Iris pigment epithelial cell (primary cell): Measurements from ENCODE around the gene OGFR.

ENCODE experiments used
- DNase-seq: peaks from one replicate; pipeline ENCODE4 v3.0.0-alpha.2; 2011; ENCODE audit warnings: low read depth

The OGFR gene

GRCh38 chr20:62799873-62800272 lies 4.8 kb upstream of the OGFR start:
- no peak for DNase-seq

GRCh38 chr20:62800314-62801259 lies 4.0 kb upstream of the OGFR start:
- DNase-seq: no peak

DNA sequence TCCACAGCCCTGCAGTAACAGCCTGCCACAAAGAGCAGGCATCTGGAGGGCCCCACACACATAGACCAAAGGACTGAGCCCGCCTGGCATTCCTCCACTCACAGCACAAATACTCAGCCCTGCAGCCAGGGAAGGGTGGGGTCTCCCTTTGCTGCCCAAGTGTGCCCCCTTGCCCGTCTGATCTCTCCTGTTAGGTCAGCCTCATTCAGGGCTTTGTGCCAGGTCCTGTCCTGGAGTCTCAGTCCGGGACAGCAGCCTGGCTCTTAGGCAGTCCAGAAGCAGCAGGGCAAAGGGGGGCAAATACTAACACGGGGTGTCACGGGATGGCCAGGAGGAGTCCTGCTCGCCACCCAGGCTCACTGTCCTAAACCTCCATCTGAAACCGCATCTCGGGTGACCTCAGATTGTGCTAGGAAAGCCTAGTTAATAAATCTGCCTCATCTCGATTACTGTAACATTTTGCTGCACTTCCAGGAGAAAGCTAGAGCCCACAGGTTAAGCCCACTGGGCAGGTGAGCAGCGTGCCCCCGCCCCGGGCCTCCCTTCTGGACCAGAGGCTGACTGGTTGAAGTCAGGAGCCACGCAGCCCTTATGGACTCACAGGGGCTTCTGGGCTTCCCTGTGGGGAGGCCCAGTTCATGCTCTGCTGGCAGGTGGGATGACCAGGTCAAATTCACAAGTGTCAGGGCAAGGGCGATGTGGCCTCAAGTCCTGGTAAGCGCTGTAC lies 3.2 kb upstream of the OGFR start:
- DNase-seq: no peak

DNA sequence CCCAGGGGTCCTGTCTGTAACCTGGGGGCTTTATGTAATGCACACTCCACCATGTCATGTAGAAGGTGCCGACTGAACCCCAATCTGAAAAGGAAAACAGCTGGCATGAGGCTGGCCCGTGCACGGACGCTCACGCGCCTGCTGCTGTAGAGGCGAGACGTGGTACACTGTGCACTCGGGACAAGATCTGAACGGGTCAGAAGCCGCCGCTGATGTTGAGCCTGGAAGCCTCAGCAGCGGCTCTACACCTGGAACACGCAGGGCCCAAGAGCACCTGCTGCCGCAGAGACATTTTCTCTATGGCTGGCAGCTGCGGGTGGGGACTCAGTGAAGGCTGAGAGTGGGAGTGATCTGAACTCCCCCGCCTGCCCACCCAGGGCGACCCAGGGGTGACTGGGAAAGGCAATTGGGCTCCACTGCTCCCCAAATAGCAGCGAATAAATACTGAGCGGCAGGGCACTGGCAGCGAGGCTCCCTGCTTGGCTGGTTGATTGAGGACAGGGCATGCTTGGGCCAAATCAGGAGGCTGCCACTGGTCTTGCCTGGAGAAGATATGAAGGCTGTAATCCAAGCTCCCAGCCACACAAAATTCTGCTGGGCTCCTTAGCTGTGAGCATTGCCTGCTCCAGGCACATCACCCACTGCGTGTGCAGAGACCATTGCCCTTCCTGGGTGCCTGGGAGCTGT lies 2.5 kb upstream of the OGFR start:
- no peak for DNase-seq

GRCh38 chr20:62804021-62804626 lies 511 bp upstream of the OGFR start:
- no peak for DNase-seq

DNA sequence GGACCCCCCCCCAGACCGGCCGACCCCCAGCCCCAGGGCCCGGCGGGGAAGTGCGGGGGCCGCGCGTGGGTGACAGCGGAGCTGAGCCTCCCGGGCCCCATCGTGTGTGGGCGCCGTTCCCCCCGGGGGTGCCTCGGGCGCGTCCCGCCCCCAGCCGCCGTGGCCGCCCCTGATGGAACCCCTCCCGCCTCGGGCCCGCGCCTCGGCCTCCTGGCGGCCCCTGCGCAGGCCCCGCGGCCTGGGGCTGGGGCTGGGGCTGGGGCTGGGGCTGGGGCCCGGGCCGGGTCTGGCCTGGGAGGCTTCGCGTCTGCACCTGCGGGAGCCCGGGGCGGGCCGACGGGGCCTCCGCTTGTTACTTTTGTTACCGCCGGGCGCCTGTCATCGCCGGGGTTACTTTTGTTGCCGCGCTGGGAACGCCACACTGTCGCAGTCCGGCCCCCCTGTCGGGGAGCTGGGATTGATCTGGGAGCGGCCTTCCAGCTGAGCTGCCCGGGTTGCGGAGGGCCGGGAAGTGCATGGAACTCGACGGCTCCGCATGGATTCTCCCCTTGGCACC lies 598 bp downstream of the OGFR start:
- DNase-seq: no peak

GRCh38 chr20:62805711-62806382 lies 1.2 kb downstream of the OGFR start:
- peak; percentile 42 for DNase-seq

GRCh38 chr20:62806383-62807050 lies 1.9 kb downstream of the OGFR start:
- DNase-seq: no peak

DNA sequence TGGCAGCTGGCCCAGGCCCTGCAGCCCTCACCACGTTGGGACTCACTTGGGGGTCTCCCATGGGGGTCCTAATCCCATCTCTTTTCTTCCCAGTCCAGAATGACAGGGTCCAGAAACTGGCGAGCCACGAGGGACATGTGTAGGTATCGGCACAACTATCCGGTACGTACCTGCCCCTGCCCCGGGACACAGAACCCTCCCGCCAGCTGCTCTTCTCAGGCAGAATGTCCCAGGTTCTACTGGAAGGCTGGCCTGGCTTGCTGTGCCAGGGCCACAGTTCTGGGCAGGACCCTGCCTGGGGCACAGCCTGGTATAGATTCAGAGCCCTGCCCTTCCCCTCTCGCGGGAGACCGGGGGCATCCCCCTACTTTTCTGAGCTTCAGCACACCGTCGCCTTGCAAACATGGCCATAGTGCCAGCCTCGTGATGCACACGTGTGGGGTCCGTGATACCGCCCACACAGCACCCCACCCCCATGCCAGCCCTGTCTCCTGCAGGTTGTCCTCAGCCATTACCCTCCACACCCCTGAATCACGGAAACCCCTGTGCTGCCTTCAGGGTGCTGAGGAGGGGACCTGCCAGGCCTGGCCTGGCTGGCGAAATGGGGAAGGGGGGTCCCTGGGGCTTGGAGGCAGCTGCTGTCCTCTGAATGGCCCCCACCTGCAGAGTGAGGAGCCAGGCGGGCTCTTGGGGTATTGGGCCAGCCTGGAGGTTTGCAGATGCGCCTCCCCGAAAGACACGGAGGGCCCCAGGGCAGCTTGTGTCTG lies 3.0 kb downstream of the OGFR start:
- no peak for DNase-seq

DNA sequence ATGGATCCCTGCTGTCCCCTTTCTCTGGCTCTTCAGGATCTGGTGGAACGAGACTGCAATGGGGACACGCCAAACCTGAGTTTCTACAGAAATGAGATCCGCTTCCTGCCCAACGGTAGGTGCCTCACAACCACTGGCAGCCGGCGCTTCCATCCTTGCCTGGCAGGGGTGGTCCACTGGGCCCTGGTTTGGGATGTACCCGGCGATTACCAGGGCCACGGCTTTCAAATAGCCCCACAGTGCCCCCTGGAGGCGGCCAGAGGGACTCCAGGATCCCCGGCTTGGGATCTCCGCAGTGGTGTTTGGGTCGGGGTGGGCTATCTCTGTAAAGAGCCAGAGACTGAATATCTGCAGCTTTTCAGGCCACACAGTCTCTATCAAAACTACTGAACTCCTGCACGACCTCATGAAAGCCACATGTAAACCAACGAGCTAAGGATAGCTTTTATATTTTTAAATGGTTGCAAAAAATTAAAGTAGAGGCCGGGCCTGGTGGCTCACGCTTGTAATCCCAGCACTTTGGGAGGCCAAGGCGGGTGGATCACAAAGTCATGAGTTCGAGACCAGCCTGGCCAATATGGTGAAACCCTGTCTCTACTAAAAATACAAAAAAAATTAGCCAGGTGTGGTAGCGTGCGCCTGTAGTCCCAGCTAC lies 3.7 kb downstream of the OGFR start:
- DNase-seq: no peak

GRCh38 chr20:62809530-62810428 lies 5.1 kb downstream of the OGFR start:
- DNase-seq: no peak

DNA sequence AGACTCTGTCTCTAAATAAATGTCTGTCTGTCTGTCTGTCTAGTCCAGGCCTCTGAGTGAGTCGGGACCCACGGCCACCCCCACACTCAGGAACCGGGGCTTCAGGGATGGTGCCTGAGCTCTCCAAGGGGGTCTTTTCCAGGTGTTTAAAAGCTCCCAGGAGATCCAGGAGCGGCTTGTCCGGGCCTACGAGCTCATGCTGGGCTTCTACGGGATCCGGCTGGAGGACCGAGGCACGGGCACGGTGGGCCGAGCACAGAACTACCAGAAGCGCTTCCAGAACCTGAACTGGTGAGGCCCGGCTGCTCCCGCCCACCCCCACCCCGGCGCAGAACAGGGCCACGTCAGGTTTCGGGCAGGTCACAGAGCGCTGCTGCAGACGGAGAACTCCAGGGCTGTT lies 6.7 kb downstream of the OGFR start:
- no peak for DNase-seq

DNA sequence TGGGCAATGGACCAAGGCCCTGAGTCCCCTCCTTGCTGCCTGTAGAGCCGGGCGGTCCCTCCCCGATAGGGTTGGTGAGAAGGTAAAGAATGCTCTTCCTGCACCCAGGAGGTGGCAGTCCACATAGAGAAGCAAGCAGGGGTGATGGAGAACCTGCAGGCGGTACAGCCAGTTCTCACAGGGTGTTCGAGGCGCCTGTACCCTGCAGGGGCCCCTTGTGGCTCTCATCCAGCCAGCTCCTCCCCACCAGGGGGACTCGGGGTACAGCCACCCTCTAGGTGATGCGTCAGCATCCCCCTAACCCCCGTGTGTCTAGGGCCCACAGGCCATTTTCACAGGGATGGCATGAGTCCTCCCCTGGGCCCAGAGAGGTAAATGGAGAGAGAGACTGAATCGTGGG lies 7.1 kb downstream of the OGFR start:
- DNase-seq: no peak

GRCh38 chr20:62812181-62812906 lies 7.7 kb downstream of the OGFR start:
- DNase-seq: no peak

DNA sequence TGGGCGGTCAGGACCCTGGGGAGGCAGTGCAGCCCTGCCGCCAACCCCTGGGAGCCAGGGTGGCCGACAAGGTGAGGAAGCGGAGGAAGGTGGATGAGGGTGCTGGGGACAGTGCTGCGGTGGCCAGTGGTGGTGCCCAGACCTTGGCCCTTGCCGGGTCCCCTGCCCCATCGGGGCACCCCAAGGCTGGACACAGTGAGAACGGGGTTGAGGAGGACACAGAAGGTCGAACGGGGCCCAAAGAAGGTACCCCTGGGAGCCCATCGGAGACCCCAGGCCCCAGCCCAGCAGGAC lies 8.2 kb downstream of the OGFR start:
- DNase-seq: no peak

GRCh38 chr20:62813588-62813987 lies 9.0 kb downstream of the OGFR start:
- no peak for DNase-seq

- no peak for DNase-seq
These were observed 9.5 kb downstream of the OGFR start for GRCh38 chr20:62814060-62814708.

DNA sequence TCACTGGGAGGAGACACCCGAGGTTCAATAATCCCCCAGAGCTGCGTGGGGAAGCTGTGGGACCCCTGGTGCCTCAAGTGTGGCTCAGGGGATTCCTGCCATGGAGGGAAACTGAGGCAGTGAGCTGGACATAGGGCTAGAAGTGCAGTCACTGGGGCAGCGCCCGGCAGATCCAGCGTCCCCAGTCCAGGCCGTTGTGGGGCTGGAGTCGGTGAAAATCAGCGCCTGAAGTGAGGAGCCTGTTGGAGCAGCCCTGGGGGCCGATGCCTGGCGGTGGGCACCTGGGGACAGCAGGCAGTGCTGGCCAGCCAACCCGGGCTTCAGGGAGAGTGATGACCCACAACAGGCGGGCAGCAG lies 10.1 kb downstream of the OGFR start:
- DNase-seq: no peak
